Chondrocyte (in vitro differentiated cells): ENCODE data around the gene DCTD. TPM values are rescaled to one million over a fixed set of nuclear protein-coding genes. Genes with fewer than 3 reads are reported as not detected.

ENCODE experiments used
- DNase-seq: peaks from one replicate; pipeline ENCODE4 v3.0.0; 2021; ENCODE audit warnings: mixed read lengths, low spot score
- H3K27ac Mint-ChIP-seq: one replicate; pipeline ENCODE4 v1.8.0; 2021; ENCODE audit warnings: mild to moderate bottlenecking, moderate library complexity, mixed read lengths; ENCODE audit not compliant: unreplicated experiment
- H3K27me3 Mint-ChIP-seq: 2 replicates; pipeline ENCODE4 v1.8.0; 2021; ENCODE audit warnings: low read depth, mixed read lengths
- H3K36me3 Mint-ChIP-seq: 2 replicates; pipeline ENCODE4 v1.8.0; 2021; ENCODE audit warnings: low read depth, mixed read lengths
- H3K4me1 Mint-ChIP-seq: 2 replicates; pipeline ENCODE4 v1.8.0; 2021; ENCODE audit warnings: low read depth, mild to moderate bottlenecking, mixed read lengths
- H3K4me3 Mint-ChIP-seq: one replicate; pipeline ENCODE4 v1.8.0; 2021; ENCODE audit warnings: mild to moderate bottlenecking, moderate library complexity, mixed read lengths; ENCODE audit not compliant: unreplicated experiment
- H3K9me3 Mint-ChIP-seq: 2 replicates; pipeline ENCODE4 v1.8.0; 2021; ENCODE audit warnings: low read depth, mixed read lengths
- CTCF ChIP-seq: fragments of 200-600 bp; sonication (generic); IDR thresholded peaks from 2 replicates; pipeline ENCODE4 v1.5.0; 2021; ENCODE audit warnings: antibody characterized with exemption, mild to moderate bottlenecking, moderate library complexity
- total RNA-seq: library from RNA; stranded (reverse); gene quantifications from 3 replicates; pipeline ENCODE4 v1.2.1, GENCODE V29; 2021

Gene DCTD
- total RNA-seq, 1 donor from 2014 or later: 130 TPM

- H3K4me1 Mint-ChIP-seq: peaks cover 10% of the 10 kb centered on the region
- no peak for DNase-seq
- H3K27me3 Mint-ChIP-seq: no peaks in the 10 kb centered on the region
Observed at GRCh38 chr4:182925298-182925757, 8.1 kb upstream of the DCTD start.

GRCh38 chr4:182924497-182924896 lies 7.3 kb upstream of the DCTD start:
- Mint-ChIP-seq H3K9me3 (no peaks in the 10 kb centered on the region), H3K27me3 (no peaks in the 10 kb centered on the region), H3K4me1 (peaks cover 5% of the 10 kb centered on the region), H3K27ac (no peak overlapping the region), H3K36me3 (no peaks in the 10 kb centered on the region), H3K4me3 (no peak overlapping the region)
- DNase-seq: no peak
- no peak for TF ChIP-seq CTCF

More at GRCh38 chr4:182925298-182925757, 8.1 kb upstream of the DCTD start:
- Mint-ChIP-seq H3K9me3 (no peaks in the 10 kb centered on the region), H3K27ac (no peak overlapping the region), H3K4me3 (no peak overlapping the region), H3K36me3 (no peaks in the 10 kb centered on the region)
- peak; percentile 82 for TF ChIP-seq CTCF

GRCh38 chr4:182923796-182924340 lies 6.7 kb upstream of the DCTD start:
- Mint-ChIP-seq H3K36me3 (no peaks in the 10 kb centered on the region), H3K27ac (no peak overlapping the region), H3K4me1 (peaks cover 1% of the 10 kb centered on the region), H3K9me3 (no peaks in the 10 kb centered on the region), H3K4me3 (no peak overlapping the region), H3K27me3 (no peaks in the 10 kb centered on the region)
- TF ChIP-seq CTCF: no peak
- DNase-seq: no peak

GRCh38 chr4:182923366-182923765 lies 6.2 kb upstream of the DCTD start:
- DNase-seq: no peak
- H3K27me3 Mint-ChIP-seq: no peaks in the 10 kb centered on the region

GRCh38 chr4:182922501-182923284 lies 5.5 kb upstream of the DCTD start:
- no peaks in the 10 kb centered on the region for H3K27me3 Mint-ChIP-seq
- no peak overlapping the region for H3K27ac Mint-ChIP-seq
- no peak for DNase-seq
- no peak for TF ChIP-seq CTCF
- H3K9me3 Mint-ChIP-seq: no peaks in the 10 kb centered on the region
- H3K36me3 Mint-ChIP-seq: no peaks in the 10 kb centered on the region
- no peak overlapping the region for H3K4me3 Mint-ChIP-seq
- H3K4me1 Mint-ChIP-seq: peaks cover 10% of the 10 kb centered on the region

More at GRCh38 chr4:182923366-182923765, 6.2 kb upstream of the DCTD start:
- H3K27ac Mint-ChIP-seq: no peak overlapping the region
- no peak for TF ChIP-seq CTCF
- H3K4me1 Mint-ChIP-seq: peaks cover 4% of the 10 kb centered on the region
- no peaks in the 10 kb centered on the region for H3K9me3 Mint-ChIP-seq
- no peak overlapping the region for H3K4me3 Mint-ChIP-seq
- no peaks in the 10 kb centered on the region for H3K36me3 Mint-ChIP-seq
